Measurements from ENCODE around the gene ENPP3. TPM values are rescaled to one million over a fixed set of nuclear protein-coding genes. Genes with fewer than 3 reads are reported as not detected.

ENPP3 gene
- polyA plus RNA-seq, 4 donors, result 8.3 to 13.7 (median 9.0) TPM

GRCh38 chr6:131761762-131762067, 124.6 kb downstream of the ENPP3 start:
- no peak for DNase-seq (ENCODE audit: low read depth in 4 of 4, low spot score in 3 of 4)

GRCh38 chr6:131762984-131763383, 125.9 kb downstream of the ENPP3 start:
- DNase-seq (ENCODE audit: low read depth in 4 of 4, low spot score in 3 of 4), result no peak

GRCh38 chr6:131763749-131764148, 126.6 kb downstream of the ENPP3 start:
- no peak for DNase-seq (ENCODE audit: low read depth in 4 of 4, low spot score in 3 of 4)

- no peak for DNase-seq (ENCODE audit: low read depth in 4 of 4, low spot score in 3 of 4)
Observed at GRCh38 chr6:131764350-131764749, 127.2 kb downstream of the ENPP3 start.

- DNase-seq (ENCODE audit: low read depth in 4 of 4, low spot score in 3 of 4), result no peak
Observed at GRCh38 chr6:131765081-131765803, 128.1 kb downstream of the ENPP3 start.

- no peak for DNase-seq (ENCODE audit: low read depth in 4 of 4, low spot score in 3 of 4)
Observed at GRCh38 chr6:131765804-131766135, 128.7 kb downstream of the ENPP3 start.

- no peak for DNase-seq (ENCODE audit: low read depth in 4 of 4, low spot score in 3 of 4)
Observed at GRCh38 chr6:131766631-131767030, 129.5 kb downstream of the ENPP3 start.

- no peak for DNase-seq (ENCODE audit: low read depth in 4 of 4, low spot score in 3 of 4)
Observed at GRCh38 chr6:131768964-131769363, 131.9 kb downstream of the ENPP3 start.

GRCh38 chr6:131769385-131770141, 132.5 kb downstream of the ENPP3 start:
- DNase-seq (ENCODE audit: low read depth in 4 of 4, low spot score in 3 of 4), result no peak

- DNase-seq (ENCODE audit: low read depth in 4 of 4, low spot score in 3 of 4), result no peak
Observed at GRCh38 chr6:131770776-131771175, 133.7 kb downstream of the ENPP3 start.

- DNase-seq (ENCODE audit: low read depth in 4 of 4, low spot score in 3 of 4), result no peak
Observed at GRCh38 chr6:131773284-131773950, 136.3 kb downstream of the ENPP3 start.

GRCh38 chr6:131775886-131776285, 138.8 kb downstream of the ENPP3 start:
- DNase-seq (ENCODE audit: low read depth in 4 of 4, low spot score in 3 of 4), result no peak

GRCh38 chr6:131776985-131777384, 139.9 kb downstream of the ENPP3 start:
- DNase-seq (ENCODE audit: low read depth in 4 of 4, low spot score in 3 of 4), result no peak

- DNase-seq (ENCODE audit: low read depth in 4 of 4, low spot score in 3 of 4), result no peak
Observed at GRCh38 chr6:131778169-131778568, 141.1 kb downstream of the ENPP3 start.

GRCh38 chr6:131779304-131779703, 142.2 kb downstream of the ENPP3 start:
- no peak for DNase-seq (ENCODE audit: low read depth in 4 of 4, low spot score in 3 of 4)

GRCh38 chr6:131780600-131780999, 143.5 kb downstream of the ENPP3 start:
- no peak for DNase-seq (ENCODE audit: low read depth in 4 of 4, low spot score in 3 of 4)

GRCh38 chr6:131781687-131782086, 144.6 kb downstream of the ENPP3 start:
- no peak for DNase-seq (ENCODE audit: low read depth in 4 of 4, low spot score in 3 of 4)

- no peak for DNase-seq (ENCODE audit: low read depth in 4 of 4, low spot score in 3 of 4)
Observed at GRCh38 chr6:131782764-131783163, 145.7 kb downstream of the ENPP3 start.

GRCh38 chr6:131784561-131784960, 147.5 kb downstream of the ENPP3 start:
- DNase-seq (ENCODE audit: low read depth in 4 of 4, low spot score in 3 of 4), result no peak

GRCh38 chr6:131787079-131787478, 150.0 kb downstream of the ENPP3 start:
- DNase-seq (ENCODE audit: low read depth in 4 of 4, low spot score in 3 of 4), result no peak

GRCh38 chr6:131787766-131788712, 150.9 kb downstream of the ENPP3 start:
- DNase-seq (ENCODE audit: low read depth in 4 of 4, low spot score in 3 of 4), result no peak
